NT2/D1 (cell line): ENCODE results near the gene RBMX.
"Not testable (repeated sequence)": the region's sequence is repeated elsewhere in the genome, so short reads cannot be mapped to it uniquely, and the experiment has no call there.

Experiments
- DNase-seq: peaks from one replicate; pipeline ENCODE4 v3.0.0-alpha.2; 2011; ENCODE audit warnings: low read depth, low spot score
- H3K27me3 ChIP-seq: 2 replicates; pipeline ENCODE4 v1.6.0; 2011; ENCODE audit warnings: mild to moderate bottlenecking; ENCODE audit not compliant: insufficient read length, insufficient read depth
- H3K36me3 ChIP-seq: 2 replicates; pipeline ENCODE4 v1.6.1; 2011; ENCODE audit warnings: mild to moderate bottlenecking, low read length, mixed read lengths; ENCODE audit not compliant: insufficient read depth, insufficient read length
- H3K4me1 ChIP-seq: 2 replicates; pipeline ENCODE4 v1.5.1; 2011; ENCODE audit not compliant: insufficient read depth, insufficient read length
- H3K4me3 ChIP-seq: 2 replicates; pipeline ENCODE4 v1.5.1; 2011; ENCODE audit warnings: low read depth; ENCODE audit not compliant: insufficient read length
- H3K9ac ChIP-seq: 2 replicates; pipeline ENCODE4 v1.6.0; 2011; ENCODE audit warnings: low read depth; ENCODE audit not compliant: insufficient read length
- H3K9me3 ChIP-seq: 2 replicates; pipeline ENCODE4 v1.5.1; 2011; ENCODE audit warnings: mild to moderate bottlenecking, low read length; ENCODE audit not compliant: insufficient read depth
- SUZ12 ChIP-seq: IDR thresholded peaks from 2 replicates; pipeline ENCODE4 v1.6.1; 2011; ENCODE audit not compliant: insufficient read length, insufficient read depth; ENCODE audit errors: extremely low read depth
- YY1 ChIP-seq: IDR thresholded peaks from 2 replicates; pipeline ENCODE4 v1.6.1; 2011; ENCODE audit not compliant: insufficient read length, insufficient read depth
- ZNF274 ChIP-seq: IDR thresholded peaks from 2 replicates; pipeline ENCODE4 v1.6.1; 2011; ENCODE audit warnings: mild to moderate bottlenecking, low read depth, low read length

The RBMX gene

GRCh38 chrX:136896121-136896914 is 15.8 kb upstream of the RBMX start:
- Histone ChIP-seq H3K36me3 (no peaks in the 10 kb centered on the region), H3K9me3 (no peaks in the 10 kb centered on the region)
- TF ChIP-seq ZNF274 (no peak), YY1 (no peak), SUZ12 (no peak)

GRCh38 chrX:136892412-136892811 is 11.9 kb upstream of the RBMX start:
- H3K36me3 ChIP-seq, result no peaks in the 10 kb centered on the region
- DNase-seq, result no peak
- H3K4me3 ChIP-seq, result no peak overlapping the region
- no peaks in the 10 kb centered on the region for H3K27me3 ChIP-seq
- no peak for TF ChIP-seq SUZ12
- TF ChIP-seq YY1, result no peak
- no peak for TF ChIP-seq ZNF274
- H3K4me1 ChIP-seq, result no peaks in the 10 kb centered on the region
- no peaks in the 10 kb centered on the region for H3K9me3 ChIP-seq
- H3K9ac ChIP-seq, result no peak overlapping the region

More at GRCh38 chrX:136896121-136896914, 15.8 kb upstream of the RBMX start:
- no peaks in the 10 kb centered on the region for H3K27me3 ChIP-seq
- H3K4me1 ChIP-seq, result no peaks in the 10 kb centered on the region
- no peak overlapping the region for H3K4me3 ChIP-seq
- DNase-seq, result no peak
- H3K9ac ChIP-seq, result no peak overlapping the region

- not testable (repeated sequence) for DNase-seq, H3K9ac ChIP-seq, H3K4me3 ChIP-seq, H3K27me3 ChIP-seq, H3K4me1 ChIP-seq, H3K9me3 ChIP-seq, H3K36me3 ChIP-seq
These were observed 10.1 kb upstream of the RBMX start for GRCh38 chrX:136890596-136890995.

- Histone ChIP-seq H3K9ac (no peak overlapping the region), H3K4me1 (no peaks in the 10 kb centered on the region), H3K36me3 (no peaks in the 10 kb centered on the region), H3K9me3 (no peaks in the 10 kb centered on the region), H3K4me3 (no peak overlapping the region), H3K27me3 (no peaks in the 10 kb centered on the region)
- TF ChIP-seq SUZ12 (no peak), ZNF274 (no peak), YY1 (no peak)
- no peak for DNase-seq
These were observed 8.7 kb upstream of the RBMX start for GRCh38 chrX:136889269-136889668.

- no peaks in the 10 kb centered on the region for H3K27me3 ChIP-seq
These were observed 498 bp downstream of the RBMX start for GRCh38 chrX:136880003-136880451.

GRCh38 chrX:136879001-136879687 is 1.4 kb downstream of the RBMX start:
- DNase-seq, result no peak
- TF ChIP-seq YY1 (no peak), ZNF274 (no peak), SUZ12 (no peak)
- Histone ChIP-seq H3K9ac (peak overlapping the region; percentile 93), H3K4me1 (no peaks in the 10 kb centered on the region), H3K9me3 (no peaks in the 10 kb centered on the region), H3K27me3 (no peaks in the 10 kb centered on the region), H3K36me3 (peaks cover 36% of the 10 kb centered on the region), H3K4me3 (peak overlapping the region; percentile 68)

More at GRCh38 chrX:136880003-136880451, 498 bp downstream of the RBMX start:
- Histone ChIP-seq H3K9me3 (no peaks in the 10 kb centered on the region), H3K4me3 (peak overlapping the region; percentile 68), H3K9ac (peak overlapping the region; percentile 93), H3K4me1 (no peaks in the 10 kb centered on the region), H3K36me3 (peaks cover 36% of the 10 kb centered on the region)
- TF ChIP-seq YY1 (no peak), SUZ12 (no peak)
- DNase-seq, result no peak

GRCh38 chrX:136878423-136878822 is 2.1 kb downstream of the RBMX start:
- peaks cover 36% of the 10 kb centered on the region for H3K36me3 ChIP-seq
- no peaks in the 10 kb centered on the region for H3K4me1 ChIP-seq
- no peak for TF ChIP-seq ZNF274
- no peak for TF ChIP-seq YY1
- TF ChIP-seq SUZ12, result no peak
- no peaks in the 10 kb centered on the region for H3K27me3 ChIP-seq
- no peaks in the 10 kb centered on the region for H3K9me3 ChIP-seq
- no peak overlapping the region for H3K9ac ChIP-seq
- H3K4me3 ChIP-seq, result peak overlapping the region; percentile 68
- no peak for DNase-seq

- H3K4me3 ChIP-seq, H3K9ac ChIP-seq, H3K9me3 ChIP-seq, H3K27me3 ChIP-seq, H3K4me1 ChIP-seq, DNase-seq: not testable (repeated sequence)
- H3K36me3 ChIP-seq, result peaks cover 36% of the 10 kb centered on the region
These were observed 6.4 kb downstream of the RBMX start for GRCh38 chrX:136874114-136874513.

- not testable (repeated sequence) for H3K27me3 ChIP-seq, H3K4me3 ChIP-seq, H3K9ac ChIP-seq, H3K9me3 ChIP-seq, H3K4me1 ChIP-seq, DNase-seq
- peaks cover 35% of the 10 kb centered on the region for H3K36me3 ChIP-seq
These were observed 7.3 kb downstream of the RBMX start for GRCh38 chrX:136873210-136873609.
